GM18907 (cell line): Measurements from ENCODE around the gene ZNF571.

Experiments used
- ATAC-seq: cut with Tn5 transposase; IDR thresholded peaks from one replicate; pipeline ENCODE4 v1.9.1; 2021; ENCODE audit warnings: mild to moderate bottlenecking, moderate library complexity; ENCODE audit not compliant: unreplicated experiment

The ZNF571 gene

GRCh38 chr19:37594304-37594981 lies at the start of gene ZNF571, which contains the start of gene ZNF540:
Gene ZNF571, minus strand, starts transcription at chr19:37594792. Its CDS starts 8,116 bp downstream, at chr19:37586676.
Gene ZNF540, plus strand, starts transcription at chr19:37594876. Its CDS starts 3,572 bp downstream, at chr19:37598448.
- ATAC-seq, result peak; percentile 97

- ATAC-seq, result no peak
Observed at GRCh38 chr19:37635076-37636056, 40.8 kb upstream of the ZNF571 start.

- peak; percentile 42 for ATAC-seq
Observed at GRCh38 chr19:37594982-37595382, 390 bp upstream of the ZNF571 start.

GRCh38 chr19:37593996-37594303 lies 642 bp downstream of the ZNF571 start:
- no peak for ATAC-seq

- ATAC-seq, result no peak
Observed at GRCh38 chr19:37583340-37583739, 11.3 kb downstream of the ZNF571 start.

- ATAC-seq, result no peak
Observed at GRCh38 chr19:37572203-37572602, 22.4 kb downstream of the ZNF571 start.

GRCh38 chr19:37565370-37565669 lies 29.3 kb downstream of the ZNF571 start:
- no peak for ATAC-seq

- no peak for ATAC-seq
Observed at GRCh38 chr19:37564624-37565369, 29.8 kb downstream of the ZNF571 start.

- no peak for ATAC-seq
Observed at GRCh38 chr19:37563518-37563917, 31.1 kb downstream of the ZNF571 start.

GRCh38 chr19:37551129-37551993 lies 43.2 kb downstream of the ZNF571 start:
- peak; percentile 76 for ATAC-seq

- ATAC-seq, result no peak
Observed at GRCh38 chr19:37537391-37537947, 57.1 kb downstream of the ZNF571 start.

- ATAC-seq, result no peak
Observed at GRCh38 chr19:37519890-37520289, 74.7 kb downstream of the ZNF571 start.
